HEK293 (cell line): Measurements from ENCODE around the gene KCNK17.
A peak's percentile ranks its signal among the peaks of the same experiment; 100 is the strongest.

Source experiments
- CTCF ChIA-PET: fragments of 350-600 bp; formaldehyde crosslinking; extraction: SDS; loops from one replicate; lab custom pipeline; 2021; ENCODE audit warnings: antibody characterized with exemption; lab: Yijun Ruan, JAX
- POLR2A ChIA-PET: fragments of 300-600 bp; formaldehyde crosslinking; extraction: SDS; loops from one replicate; lab custom pipeline; 2020; ENCODE audit warnings: antibody characterized with exemption, inconsistent platforms; lab: Yijun Ruan, JAX
- H3K27ac ChIP-seq: fragments of 200-500 bp; sonication (Bioruptor generic); 2 replicates; pipeline ENCODE4 v1.5.1; 2014; ENCODE audit warnings: low read depth, low read length, control low read depth, inconsistent platforms; ENCODE audit errors: extremely low read depth
- H3K36me3 ChIP-seq, 2 experiments: fragments of 200-500 bp in 1 of 2; sonication (Bioruptor generic) in 1 of 2; 1 replicate in 1 of 2; 2 replicates in 1 of 2; pipeline ENCODE4 v1.5.1; 2014 to 2017; ENCODE audit warnings: inconsistent platforms in 2 of 2, low read length in 2 of 2; ENCODE audit not compliant: control insufficient read depth in 2 of 2, insufficient read depth in 1 of 2
- H3K4me1 ChIP-seq: fragments of 200-500 bp; sonication (Bioruptor generic); 2 replicates; pipeline ENCODE4 v1.5.1; 2014; ENCODE audit warnings: mild to moderate bottlenecking, low read length, inconsistent platforms; ENCODE audit not compliant: control insufficient read depth, insufficient read depth
- H3K4me3 ChIP-seq: 2 replicates; pipeline ENCODE4 v1.5.1; 2011; ENCODE audit warnings: low read depth, mild to moderate bottlenecking, control low read depth, low read length, moderate library complexity
- H3K9me3 ChIP-seq: fragments of 200-500 bp; sonication (Bioruptor generic); 2 replicates; pipeline ENCODE4 v1.5.1; 2014; ENCODE audit warnings: low read depth, low read length, inconsistent platforms; ENCODE audit not compliant: control insufficient read depth, insufficient read depth
- PRDM1 ChIP-seq: fragments of 450-650 bp; formaldehyde crosslinking; IDR thresholded peaks from 2 replicates; pipeline ENCODE4; 2016; ENCODE audit warnings: missing biosample characterization, missing genetic modification characterization
- SCRT1 ChIP-seq: fragments of 450-650 bp; formaldehyde crosslinking; IDR thresholded peaks from 2 replicates; pipeline ENCODE4 v1.5.1; 2016; ENCODE audit warnings: missing biosample characterization, missing genetic modification characterization, borderline replicate concordance
- SCRT2 ChIP-seq: fragments of 450-650 bp; formaldehyde crosslinking; IDR thresholded peaks from 2 replicates; pipeline ENCODE4 v1.5.1; 2016; ENCODE audit warnings: missing biosample characterization, missing genetic modification characterization
- ZBTB17 ChIP-seq: fragments of 450-650 bp; formaldehyde crosslinking; IDR thresholded peaks from 2 replicates; pipeline ENCODE4 v1.5.1; 2016; ENCODE audit warnings: missing biosample characterization, missing genetic modification characterization
- ZNF146 ChIP-seq: fragments of 450-650 bp; formaldehyde crosslinking; IDR thresholded peaks from 2 replicates; pipeline ENCODE4 v1.5.1; 2016; ENCODE audit warnings: missing biosample characterization, missing genetic modification characterization
- ZNF155 ChIP-seq: fragments of 450-650 bp; formaldehyde crosslinking; IDR thresholded peaks from 2 replicates; pipeline ENCODE4 v1.5.1; 2016; ENCODE audit warnings: missing biosample characterization, missing genetic modification characterization
- ZNF274 ChIP-seq, 2 experiments: fragments of 200-500 bp in 1 of 2; fragments of 450-650 bp in 1 of 2; sonication (Bioruptor generic) in 1 of 2; formaldehyde crosslinking in 1 of 2; IDR thresholded peaks; 2 replicates each; pipeline versions ENCODE4 v1.5.1 to v1.6.1; 2014 to 2016; ENCODE audit warnings: borderline replicate concordance in 1 of 2, inconsistent platforms in 1 of 2, low read length in 1 of 2, missing biosample characterization in 1 of 2, missing genetic modification characterization in 1 of 2
- ZNF292 ChIP-seq: fragments of 450-650 bp; formaldehyde crosslinking; IDR thresholded peaks from 2 replicates; pipeline ENCODE4 v1.5.1; 2016; ENCODE audit warnings: low read depth, missing biosample characterization, missing genetic modification characterization, borderline replicate concordance
- ZNF404 ChIP-seq: fragments of 450-650 bp; formaldehyde crosslinking; IDR thresholded peaks from 2 replicates; pipeline ENCODE4 v1.5.1; 2017; ENCODE audit warnings: missing biosample characterization, missing genetic modification characterization
- ZNF549 ChIP-seq: fragments of 450-650 bp; IDR thresholded peaks from 2 replicates; pipeline ENCODE4 v1.5.1; 2018; ENCODE audit warnings: missing biosample characterization, missing genetic modification characterization, mild to moderate bottlenecking, inconsistent platforms, moderate library complexity
- ZNF555 ChIP-seq: fragments of 450-650 bp; formaldehyde crosslinking; conservative IDR thresholded peaks from 2 replicates; pipeline ENCODE4 v1.5.1; 2017; ENCODE audit warnings: missing biosample characterization, mild to moderate bottlenecking, missing genetic modification characterization, inconsistent platforms
- ZNF677 ChIP-seq: fragments of 450-650 bp; IDR thresholded peaks from 2 replicates; pipeline ENCODE4 v1.5.0; 2018; ENCODE audit warnings: missing biosample characterization, mild to moderate bottlenecking, missing genetic modification characterization, moderate library complexity
- ZNF776 ChIP-seq: fragments of 450-650 bp; formaldehyde crosslinking; IDR thresholded peaks from 2 replicates; pipeline ENCODE4 v1.5.0; 2017; ENCODE audit warnings: missing biosample characterization, missing genetic modification characterization, borderline replicate concordance
- TF ChIP-seq, protein P1 (sequence below): IDR thresholded peaks from 2 replicates; pipeline ENCODE4 v1.6.1; 2011; ENCODE audit warnings: mild to moderate bottlenecking, low read depth, low read length, borderline replicate concordance
- TF ChIP-seq, protein P2 (sequence below): fragments of 450-650 bp; formaldehyde crosslinking; optimal IDR thresholded peaks from 2 replicates; pipeline ENCODE3; 2016; ENCODE audit warnings: missing biosample characterization, mild to moderate bottlenecking, missing genetic modification characterization
- TF ChIP-seq, protein P3 (sequence below): fragments of 450-650 bp; formaldehyde crosslinking; IDR thresholded peaks from 2 replicates; pipeline ENCODE4 v1.5.1; 2017; ENCODE audit warnings: missing biosample characterization, missing genetic modification characterization
- TF ChIP-seq, protein P4 (sequence below): fragments of 450-650 bp; formaldehyde crosslinking; IDR thresholded peaks from 2 replicates; pipeline ENCODE4 v1.5.1; 2016; ENCODE audit warnings: missing biosample characterization, missing genetic modification characterization

Gene KCNK17

DNA sequence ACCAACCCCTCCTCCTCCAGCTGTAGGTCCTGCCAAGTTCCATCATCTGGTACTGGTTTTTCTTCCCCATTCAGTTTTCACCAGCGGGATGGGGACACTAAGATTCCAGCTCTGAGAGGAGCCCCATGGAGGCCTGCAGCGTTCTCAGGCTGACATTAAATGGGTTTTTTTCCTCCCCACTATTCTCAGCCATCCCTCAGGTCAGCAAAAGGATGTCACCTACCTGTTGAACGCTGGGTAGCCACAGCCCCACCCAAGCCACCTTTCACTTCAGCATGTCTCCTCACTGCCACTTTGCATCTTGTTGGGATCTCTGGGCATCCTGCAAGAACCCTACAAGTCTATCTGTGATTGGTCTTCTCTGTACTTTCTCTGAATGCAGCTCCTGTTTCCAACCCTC lies 6.8 kb downstream of the KCNK17 start:
- TF ChIP-seq SCRT2 (tag by site-specific recombination) (peak; percentile 51), SCRT1 (tag by site-specific recombination) (peak; percentile 53; the same call in 1 of the 2 replicates), ZNF404 (tag by site-specific recombination) (no peak)
- TF ChIP-seq, protein P1, sequence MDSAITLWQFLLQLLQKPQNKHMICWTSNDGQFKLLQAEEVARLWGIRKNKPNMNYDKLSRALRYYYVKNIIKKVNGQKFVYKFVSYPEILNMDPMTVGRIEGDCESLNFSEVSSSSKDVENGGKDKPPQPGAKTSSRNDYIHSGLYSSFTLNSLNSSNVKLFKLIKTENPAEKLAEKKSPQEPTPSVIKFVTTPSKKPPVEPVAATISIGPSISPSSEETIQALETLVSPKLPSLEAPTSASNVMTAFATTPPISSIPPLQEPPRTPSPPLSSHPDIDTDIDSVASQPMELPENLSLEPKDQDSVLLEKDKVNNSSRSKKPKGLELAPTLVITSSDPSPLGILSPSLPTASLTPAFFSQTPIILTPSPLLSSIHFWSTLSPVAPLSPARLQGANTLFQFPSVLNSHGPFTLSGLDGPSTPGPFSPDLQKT, result no peak
- TF ChIP-seq, all 188 proteins: peak for 2
- no peaks in the 10 kb centered on the region for H3K36me3 ChIP-seq
- ChIA-PET CTCF (interaction anchor here (0.5 to 13.4 kb wide), 10 partner anchors 78 to 439 kb away, joined by 3 to 453 read pairs (median 6); no protein-coding TSS in a partner anchor), POLR2A (no interaction called here)
- no peak overlapping the region for H3K27ac ChIP-seq
- no peaks in the 10 kb centered on the region for H3K9me3 ChIP-seq
- H3K4me3 ChIP-seq, result no peak overlapping the region
- H3K4me1 ChIP-seq, result no peaks in the 10 kb centered on the region

DNA sequence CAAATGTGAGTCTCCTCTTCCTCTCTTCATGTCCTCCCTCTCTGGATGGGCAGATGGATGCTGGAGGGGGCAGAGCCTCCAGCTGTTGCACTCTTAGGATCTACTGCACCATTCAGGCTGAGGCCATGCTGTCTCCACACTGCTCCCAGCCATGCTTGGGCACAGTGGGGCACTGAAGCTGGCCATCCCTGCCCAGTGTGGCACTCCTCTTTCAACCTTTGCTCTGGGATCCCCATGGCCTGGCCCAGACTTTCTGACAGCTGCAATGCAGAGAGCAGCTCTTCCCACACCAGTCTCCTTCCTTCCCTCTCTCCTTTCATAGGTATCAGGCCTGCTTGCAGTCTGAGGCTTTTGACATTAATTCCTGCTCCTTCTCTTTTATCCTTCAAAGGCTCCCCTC lies 9.3 kb downstream of the KCNK17 start:
- Histone ChIP-seq H3K4me1 (no peaks in the 10 kb centered on the region), H3K27ac (no peak overlapping the region), H3K9me3 (no peaks in the 10 kb centered on the region), H3K4me3 (no peak overlapping the region), H3K36me3 (no peaks in the 10 kb centered on the region)
- POLR2A ChIA-PET, result interaction anchor here (0.6 to 1.2 kb wide), 2 partner anchors 14 to 191 kb away, joined by 3 read pairs; no protein-coding TSS in a partner anchor
- CTCF ChIA-PET, result interaction anchor here (0.6 to 13.4 kb wide), 24 partner anchors 11 to 1631 kb away, joined by 3 to 453 read pairs (median 4); no protein-coding TSS in a partner anchor
- peak; percentile 26; the same call in 1 of the 2 replicates for TF ChIP-seq ZBTB17
- TF ChIP-seq ZNF555 (tag by site-specific recombination), result no peak

DNA sequence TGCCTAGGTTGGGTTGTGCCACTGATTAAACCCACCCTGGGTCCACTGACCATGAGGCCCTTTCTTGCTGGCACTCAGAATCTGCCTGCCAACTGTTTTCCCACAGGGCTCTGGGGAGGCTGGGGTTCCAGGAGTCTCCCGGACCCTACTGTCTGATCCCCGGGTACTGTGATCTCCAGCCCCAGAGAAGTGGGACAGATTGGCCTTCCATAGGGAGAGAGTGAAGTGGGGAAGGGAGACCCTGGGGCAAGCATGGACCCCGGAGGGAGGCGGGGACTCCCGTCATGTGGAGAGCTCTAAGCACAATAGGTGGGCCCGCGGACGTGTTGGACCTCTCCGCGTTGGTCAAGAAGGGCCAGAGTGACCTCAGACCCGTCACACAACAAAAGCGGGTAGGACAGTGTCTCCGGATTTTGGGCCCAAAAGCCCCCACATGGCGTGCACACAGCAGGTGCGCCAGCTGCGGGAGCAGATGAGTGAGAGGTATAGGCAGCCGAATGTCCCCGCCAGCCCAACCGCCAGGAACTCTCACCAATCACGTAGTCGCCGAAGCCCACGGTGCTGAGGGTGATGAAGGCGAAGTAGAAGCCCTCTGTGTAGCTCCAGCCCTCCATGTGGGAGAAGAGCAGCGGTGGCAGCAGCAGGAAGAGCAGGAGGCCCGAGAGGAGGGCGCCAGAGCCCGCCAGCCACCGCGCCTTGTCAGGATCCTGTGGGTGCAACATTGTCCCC lies 10.6 kb downstream of the KCNK17 start:
- Histone ChIP-seq H3K36me3 (no peaks in the 10 kb centered on the region), H3K9me3 (no peaks in the 10 kb centered on the region), H3K4me1 (no peaks in the 10 kb centered on the region), H3K4me3 (no peak overlapping the region), H3K27ac (no peak overlapping the region)
- POLR2A ChIA-PET, result interaction anchor here (1.2 kb wide), 1 partner anchor 74 kb away, joined by 6 read pairs; the partner anchor contains the start of gene KCNK5
- CTCF ChIA-PET, result interaction anchor here (0.6 to 13.4 kb wide), 52 partner anchors 8 to 631 kb away, joined by 3 to 453 read pairs (median 6); partner anchors contain the start of genes KCNK5 and SAYSD1
- TF ChIP-seq, protein P2, sequence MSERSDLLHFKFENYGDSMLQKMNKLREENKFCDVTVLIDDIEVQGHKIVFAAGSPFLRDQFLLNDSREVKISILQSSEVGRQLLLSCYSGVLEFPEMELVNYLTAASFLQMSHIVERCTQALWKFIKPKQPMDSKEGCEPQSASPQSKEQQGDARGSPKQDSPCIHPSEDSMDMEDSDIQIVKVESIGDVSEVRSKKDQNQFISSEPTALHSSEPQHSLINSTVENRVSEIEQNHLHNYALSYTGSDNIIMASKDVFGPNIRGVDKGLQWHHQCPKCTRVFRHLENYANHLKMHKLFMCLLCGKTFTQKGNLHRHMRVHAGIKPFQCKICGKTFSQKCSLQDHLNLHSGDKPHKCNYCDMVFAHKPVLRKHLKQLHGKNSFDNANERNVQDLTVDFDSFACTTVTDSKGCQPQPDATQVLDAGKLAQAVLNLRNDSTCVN (tag by site-specific recombination), result peak; percentile 5
- TF ChIP-seq ZNF677 (tag by site-specific recombination), result no peak

DNA sequence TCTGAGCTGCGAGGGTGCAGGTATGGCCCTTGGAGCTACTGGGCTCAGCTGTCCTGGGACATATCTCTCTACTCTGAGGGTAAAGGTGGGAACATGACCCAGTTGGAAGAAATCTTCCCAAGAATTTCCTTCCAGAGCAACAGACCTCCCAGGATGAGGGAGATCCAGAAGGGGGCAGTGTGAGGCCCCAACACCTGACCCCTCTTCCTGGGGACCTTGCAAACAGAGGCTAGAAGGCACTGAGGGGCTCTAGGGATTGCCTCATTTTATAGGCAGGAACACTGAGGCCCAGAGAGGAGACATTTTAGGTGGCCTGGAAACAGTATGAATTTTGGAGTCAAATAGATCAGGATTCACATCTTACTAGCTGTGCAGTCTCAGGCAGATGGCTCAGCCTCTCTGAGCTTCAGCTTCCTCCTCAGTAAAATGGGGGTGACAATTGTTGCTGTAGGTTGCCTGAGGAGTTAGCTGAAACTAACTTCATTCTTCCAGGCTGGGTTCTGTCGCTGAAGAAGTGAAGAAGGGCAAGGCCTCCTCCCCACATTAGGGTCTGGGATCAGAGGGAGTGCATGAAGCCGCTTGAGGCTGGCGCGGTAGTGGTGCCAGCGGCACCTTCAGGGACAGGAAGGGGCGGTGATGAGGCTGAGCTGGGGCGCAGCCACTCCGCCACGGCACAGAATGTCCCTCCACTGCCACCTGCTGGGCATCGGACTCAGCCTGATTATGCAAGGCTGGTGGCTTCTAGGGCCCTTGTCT lies 11.4 kb downstream of the KCNK17 start:
- H3K27ac ChIP-seq, result no peak overlapping the region
- CTCF ChIA-PET, result interaction anchor here (0.6 to 13.4 kb wide), 61 partner anchors 9 to 617 kb away, joined by 3 to 453 read pairs (median 5); partner anchors contain the start of genes KCNK5 and SAYSD1
- no peaks in the 10 kb centered on the region for H3K9me3 ChIP-seq
- no peak overlapping the region for H3K4me3 ChIP-seq
- POLR2A ChIA-PET, result interaction anchor here (1.2 kb wide), 1 partner anchor 74 kb away, joined by 6 read pairs; the partner anchor contains the start of gene KCNK5
- H3K4me1 ChIP-seq, result no peaks in the 10 kb centered on the region
- no peaks in the 10 kb centered on the region for H3K36me3 ChIP-seq
- TF ChIP-seq ZNF549 (tag by site-specific recombination) (no peak), ZNF146 (no peak), PRDM1 (tag by site-specific recombination) (no peak), ZNF776 (tag by site-specific recombination) (no peak), ZNF274 (IDR thresholded peaks at IDR 0.05; ENCODE audit: low read length) (no peak), ZNF274 (tag by site-specific recombination; IDR thresholded peaks at IDR 0.05; ENCODE audit: borderline replicate concordance) (no peak), SCRT2 (tag by site-specific recombination) (peak; percentile 73), ZNF155 (tag by site-specific recombination) (no peak), ZNF292 (tag by site-specific recombination) (no peak)
- TF ChIP-seq, protein P3, sequence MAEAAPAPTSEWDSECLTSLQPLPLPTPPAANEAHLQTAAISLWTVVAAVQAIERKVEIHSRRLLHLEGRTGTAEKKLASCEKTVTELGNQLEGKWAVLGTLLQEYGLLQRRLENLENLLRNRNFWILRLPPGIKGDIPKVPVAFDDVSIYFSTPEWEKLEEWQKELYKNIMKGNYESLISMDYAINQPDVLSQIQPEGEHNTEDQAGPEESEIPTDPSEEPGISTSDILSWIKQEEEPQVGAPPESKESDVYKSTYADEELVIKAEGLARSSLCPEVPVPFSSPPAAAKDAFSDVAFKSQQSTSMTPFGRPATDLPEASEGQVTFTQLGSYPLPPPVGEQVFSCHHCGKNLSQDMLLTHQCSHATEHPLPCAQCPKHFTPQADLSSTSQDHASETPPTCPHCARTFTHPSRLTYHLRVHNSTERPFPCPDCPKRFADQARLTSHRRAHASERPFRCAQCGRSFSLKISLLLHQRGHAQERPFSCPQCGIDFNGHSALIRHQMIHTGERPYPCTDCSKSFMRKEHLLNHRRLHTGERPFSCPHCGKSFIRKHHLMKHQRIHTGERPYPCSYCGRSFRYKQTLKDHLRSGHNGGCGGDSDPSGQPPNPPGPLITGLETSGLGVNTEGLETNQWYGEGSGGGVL (tag by site-specific recombination), result no peak
- TF ChIP-seq, protein P4, sequence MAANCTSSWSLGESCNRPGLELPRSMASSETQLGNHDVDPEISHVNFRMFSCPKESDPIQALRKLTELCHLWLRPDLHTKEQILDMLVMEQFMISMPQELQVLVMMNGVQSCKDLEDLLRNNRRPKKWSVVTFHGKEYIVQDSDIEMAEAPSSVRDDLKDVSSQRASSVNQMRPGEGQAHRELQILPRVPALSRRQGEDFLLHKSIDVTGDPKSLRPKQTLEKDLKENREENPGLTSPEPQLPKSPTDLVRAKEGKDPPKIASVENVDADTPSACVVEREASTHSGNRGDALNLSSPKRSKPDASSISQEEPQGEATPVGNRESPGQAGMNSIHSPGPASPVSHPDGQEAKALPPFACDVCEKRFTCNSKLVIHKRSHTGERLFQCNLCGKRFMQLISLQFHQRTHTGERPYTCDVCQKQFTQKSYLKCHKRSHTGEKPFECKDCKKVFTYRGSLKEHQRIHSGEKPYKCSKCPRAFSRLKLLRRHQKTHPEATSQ (tag by site-specific recombination), result no peak
